H9 (cell line): Measurements from ENCODE around the gene PCDHGC5. TPM values are rescaled to one million over a fixed set of nuclear protein-coding genes. Genes with fewer than 3 reads are reported as not detected.
A peak's percentile ranks its signal among the peaks of the same experiment; 100 is the strongest.

Experiments used
- DNase-seq: peaks from one replicate; pipeline ENCODE4 v3.0.0-alpha.2; 2017
- H2AFZ ChIP-seq: one replicate; pipeline ENCODE4 v1.6.1; 2013; ENCODE audit warnings: mild to moderate bottlenecking, low read length, control low read depth, moderate library complexity
- H2AK5ac ChIP-seq: 2 replicates; pipeline ENCODE4 v1.6.1; 2013; ENCODE audit warnings: low read length, control low read depth, mixed read lengths; ENCODE audit not compliant: insufficient read length
- H2BK120ac ChIP-seq: one replicate; pipeline ENCODE4 v1.6.1; 2013; ENCODE audit warnings: low read depth, mild to moderate bottlenecking, low read length, control low read depth, inconsistent platforms; ENCODE audit not compliant: poor library complexity, severe bottlenecking
- H2BK12ac ChIP-seq: 2 replicates; pipeline ENCODE4 v1.6.1; 2013; ENCODE audit warnings: low read length, control low read depth, mixed read lengths, low read depth; ENCODE audit not compliant: insufficient read length
- H2BK15ac ChIP-seq: 2 replicates; pipeline ENCODE4 v1.6.1; 2013; ENCODE audit warnings: low read depth, low read length, control low read depth
- H2BK20ac ChIP-seq: one replicate; pipeline ENCODE4 v1.6.1; 2013; ENCODE audit warnings: low read depth, mild to moderate bottlenecking, low read length, control low read depth, inconsistent platforms; ENCODE audit not compliant: poor library complexity, severe bottlenecking
- H2BK5ac ChIP-seq: 2 replicates; pipeline ENCODE4 v1.6.1; 2013; ENCODE audit warnings: low read length, control low read depth, mixed read lengths; ENCODE audit not compliant: insufficient read length
- H3K14ac ChIP-seq: 2 replicates; pipeline ENCODE4 v1.6.1; 2013; ENCODE audit warnings: low read length, control low read depth; ENCODE audit not compliant: insufficient read depth
- H3K18ac ChIP-seq: 2 replicates; pipeline ENCODE4 v1.6.1; 2013; ENCODE audit warnings: low read depth, mild to moderate bottlenecking, mixed read lengths, low read length, control low read depth; ENCODE audit not compliant: insufficient read length
- H3K23ac ChIP-seq: 2 replicates; pipeline ENCODE4 v1.6.1; 2013; ENCODE audit warnings: low read length, control low read depth, mixed read lengths, low read depth; ENCODE audit not compliant: insufficient read length
- H3K23me2 ChIP-seq: 2 replicates; pipeline ENCODE4 v1.6.1; 2013; ENCODE audit warnings: low read depth, mild to moderate bottlenecking, mixed read lengths, low read length, control low read depth; ENCODE audit not compliant: insufficient read length, poor library complexity, severe bottlenecking
- H3K27ac ChIP-seq: 2 replicates; pipeline ENCODE4 v1.5.1; 2013; ENCODE audit warnings: low read length, control low read depth, mixed read lengths, low read depth; ENCODE audit not compliant: insufficient read length
- H3K27me3 ChIP-seq: 2 replicates; pipeline ENCODE4 v1.6.1; 2013; ENCODE audit warnings: low read length, control low read depth, inconsistent platforms; ENCODE audit not compliant: insufficient read depth
- H3K4ac ChIP-seq: 2 replicates; pipeline ENCODE4 v1.6.1; 2013; ENCODE audit warnings: low read depth, mild to moderate bottlenecking, control low read depth, inconsistent platforms, low read length, moderate library complexity
- H3K4me1 ChIP-seq: 2 replicates; pipeline ENCODE4 v1.6.1; 2013; ENCODE audit warnings: low read length, control low read depth, inconsistent platforms; ENCODE audit not compliant: insufficient read depth
- H3K4me2 ChIP-seq: 2 replicates; pipeline ENCODE4 v1.6.1; 2013; ENCODE audit warnings: low read length, control low read depth, mixed read lengths; ENCODE audit not compliant: insufficient read length, insufficient read depth
- H3K56ac ChIP-seq: 2 replicates; pipeline ENCODE4 v1.6.1; 2013; ENCODE audit warnings: low read depth, mild to moderate bottlenecking, mixed read lengths, low read length, control low read depth; ENCODE audit not compliant: insufficient read length
- H3K79me1 ChIP-seq: 2 replicates; pipeline ENCODE4 v1.6.1; 2013; ENCODE audit warnings: low read depth, mild to moderate bottlenecking, moderate library complexity, low read length, control low read depth, inconsistent platforms; ENCODE audit not compliant: insufficient read depth, poor library complexity, severe bottlenecking
- H3K79me2 ChIP-seq: 2 replicates; pipeline ENCODE4 v1.6.1; 2013; ENCODE audit warnings: low read length, control low read depth, inconsistent platforms; ENCODE audit not compliant: insufficient read depth
- H3K9ac ChIP-seq: 2 replicates; pipeline ENCODE4 v1.6.1; 2013; ENCODE audit warnings: low read length, control low read depth, mixed read lengths; ENCODE audit not compliant: insufficient read length; ENCODE audit errors: extremely low read depth
- H3K9me3 ChIP-seq: one replicate; pipeline ENCODE4 v1.6.1; 2013; ENCODE audit warnings: low read depth, low read length, inconsistent platforms; ENCODE audit not compliant: control insufficient read depth
- H3T11ph ChIP-seq: one replicate; pipeline ENCODE4 v1.6.1; 2013; ENCODE audit warnings: mild to moderate bottlenecking, low read length, control low read depth, inconsistent platforms
- H4K20me1 ChIP-seq: one replicate; pipeline ENCODE4 v1.6.1; 2013; ENCODE audit not compliant: control insufficient read depth, insufficient read length, insufficient read depth
- H4K5ac ChIP-seq: 2 replicates; pipeline ENCODE4 v1.6.1; 2013; ENCODE audit warnings: low read depth, mild to moderate bottlenecking, mixed read lengths, low read length, control low read depth; ENCODE audit not compliant: insufficient read length
- H4K8ac ChIP-seq: replicated peaks from 2 replicates; pipeline ENCODE4 v1.6.1; 2013; ENCODE audit warnings: low read length, control low read depth, mixed read lengths, low read depth; ENCODE audit not compliant: insufficient read length
- H4K91ac ChIP-seq: 2 replicates; pipeline ENCODE4 v1.6.1; 2013; ENCODE audit warnings: low read depth, mild to moderate bottlenecking, moderate library complexity, mixed read lengths, low read length, control low read depth; ENCODE audit not compliant: insufficient read length
- H3K27ac Mint-ChIP-seq, 3 experiments: 2 replicates in 2 of 3; 3 replicates in 1 of 3; pipeline ENCODE4 v1.8.0; 2020 to 2021; ENCODE audit warnings: mixed read lengths in 3 of 3, mild to moderate bottlenecking in 1 of 3, moderate library complexity in 1 of 3
- H3K27me3 Mint-ChIP-seq: 2 replicates; pipeline ENCODE4 v1.8.0; 2021; ENCODE audit warnings: low read depth, mild to moderate bottlenecking, moderate library complexity, mixed read lengths
- H3K36me3 Mint-ChIP-seq, 3 experiments: 2 replicates in 2 of 3; 3 replicates in 1 of 3; pipeline ENCODE4 v1.8.0; 2020 to 2021; ENCODE audit warnings: low read depth in 3 of 3, mixed read lengths in 3 of 3; ENCODE audit not compliant: insufficient read depth in 1 of 3
- H3K4me1 Mint-ChIP-seq, 2 experiments: 2 replicates each; pipeline ENCODE4 v1.8.0; 2020; ENCODE audit warnings: mixed read lengths in 2 of 2
- H3K4me3 Mint-ChIP-seq, 2 experiments: 2 replicates in 1 of 2; 3 replicates in 1 of 2; pipeline ENCODE4 v1.8.0; 2020 to 2021; ENCODE audit warnings: mild to moderate bottlenecking in 2 of 2, mixed read lengths in 2 of 2, moderate library complexity in 1 of 2
- H3K9me3 Mint-ChIP-seq, 2 experiments: 2 replicates in 1 of 2; 3 replicates in 1 of 2; pipeline ENCODE4 v1.8.0; 2020; ENCODE audit warnings: mild to moderate bottlenecking in 2 of 2, mixed read lengths in 2 of 2, moderate library complexity in 1 of 2
- WGBS: extraction: QIAGEN DNeasy Blood & Tissue Kit; methylation state at CpG from one replicate; pipeline ENCODE4 v1.1.7; 2013; ENCODE audit warnings: missing lambda C conversion rate, low lambda C conversion rate, mixed read lengths; ENCODE audit not compliant: insufficient read length; ENCODE audit errors: extremely low coverage; 5-methylcytosine and 5-hydroxymethylcytosine counted together
- total RNA-seq: library from RNA; stranded (reverse); gene quantifications from 2 replicates; pipeline ENCODE4 v1.2.1, GENCODE V29; 2021
- TF ChIP-seq, protein P1 (sequence below): fragments of 200-600 bp; sonication (generic); conservative IDR thresholded peaks from 3 replicates; pipeline ENCODE4 v1.8.0; 2021; ENCODE audit warnings: antibody characterized with exemption, mild to moderate bottlenecking

The PCDHGC5 gene
- total RNA-seq, 1 experiment from 2014 or later: 0.66 TPM

DNA sequence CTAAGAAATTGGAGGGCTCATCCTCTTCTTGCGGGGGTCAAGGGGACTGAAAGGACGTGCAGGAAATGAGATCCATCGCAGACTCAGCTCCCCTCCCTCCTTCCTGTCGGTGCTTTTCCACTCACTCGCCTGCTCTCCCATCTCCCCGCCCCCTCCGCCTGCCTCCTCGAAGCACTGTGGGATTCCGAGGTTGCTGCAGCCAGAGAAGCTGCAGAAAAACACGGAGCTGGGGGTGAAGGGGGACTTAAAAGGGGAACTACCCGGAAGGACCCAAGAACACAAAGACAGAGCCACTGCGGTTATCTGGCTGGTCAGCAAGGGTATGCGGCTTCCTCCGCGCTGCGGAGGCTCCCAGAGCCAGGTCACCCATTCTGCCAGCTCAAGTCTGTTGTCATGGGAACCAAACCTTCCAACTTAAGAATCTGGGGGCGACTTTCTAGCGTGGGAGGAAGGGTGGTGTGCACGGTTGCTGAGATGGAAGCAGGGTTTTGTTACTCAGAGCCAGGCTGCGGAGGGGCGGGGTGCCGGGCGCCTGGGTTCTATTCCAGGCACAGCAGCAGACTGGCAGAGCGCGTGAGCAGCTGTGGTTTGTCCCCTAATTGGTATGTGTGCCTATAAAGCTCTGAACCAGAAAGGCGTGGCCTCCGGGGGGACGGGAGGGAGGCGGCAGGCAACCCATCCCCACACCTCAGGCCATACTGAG lies 24.9 kb downstream of the PCDHGC5 start:
- Histone ChIP-seq H3K79me2 (no peaks in the 10 kb centered on the region), H3K4ac (no peak overlapping the region; the same call in 1 of the 2 replicates), H4K5ac (no peak overlapping the region), H4K8ac (no peak overlapping the region), H3K79me1 (no peaks in the 10 kb centered on the region), H2AFZ (no peak overlapping the region), H3K56ac (no peak overlapping the region), H3K27me3 (no peaks in the 10 kb centered on the region), H2AK5ac (no peak overlapping the region), H3K9ac (peak overlapping the region; percentile 21), H2BK5ac (no peak overlapping the region), H3K18ac (peak overlapping the region; percentile 55), H3K23me2 (peaks cover 17% of the 10 kb centered on the region), H2BK12ac (no peak overlapping the region), H3K27ac (no peak overlapping the region), H3T11ph (no peak overlapping the region), H3K9me3 (no peaks in the 10 kb centered on the region), H4K91ac (no peak overlapping the region), H3K4me2 (peak overlapping the region; percentile 91), H4K20me1 (no peaks in the 10 kb centered on the region), H2BK15ac (no peak overlapping the region), H2BK20ac (no peak overlapping the region), H2BK120ac (no peak overlapping the region), H3K14ac (peak overlapping the region; percentile 54), H3K4me1 (no peaks in the 10 kb centered on the region; the same call in 1 of the 2 replicates), H3K23ac (no peak overlapping the region)
- WGBS: no CpG with 5 or more reads among the region's 29 CpGs
- peak; percentile 85 for DNase-seq
- H3K4me1 Mint-ChIP-seq: peaks cover 40 to 52% of the 10 kb centered on the region in 2 experiments
- H3K36me3 Mint-ChIP-seq: peaks cover 20 to 43% (median 30%) of the 10 kb centered on the region in 3 experiments
- TF ChIP-seq, protein P1, sequence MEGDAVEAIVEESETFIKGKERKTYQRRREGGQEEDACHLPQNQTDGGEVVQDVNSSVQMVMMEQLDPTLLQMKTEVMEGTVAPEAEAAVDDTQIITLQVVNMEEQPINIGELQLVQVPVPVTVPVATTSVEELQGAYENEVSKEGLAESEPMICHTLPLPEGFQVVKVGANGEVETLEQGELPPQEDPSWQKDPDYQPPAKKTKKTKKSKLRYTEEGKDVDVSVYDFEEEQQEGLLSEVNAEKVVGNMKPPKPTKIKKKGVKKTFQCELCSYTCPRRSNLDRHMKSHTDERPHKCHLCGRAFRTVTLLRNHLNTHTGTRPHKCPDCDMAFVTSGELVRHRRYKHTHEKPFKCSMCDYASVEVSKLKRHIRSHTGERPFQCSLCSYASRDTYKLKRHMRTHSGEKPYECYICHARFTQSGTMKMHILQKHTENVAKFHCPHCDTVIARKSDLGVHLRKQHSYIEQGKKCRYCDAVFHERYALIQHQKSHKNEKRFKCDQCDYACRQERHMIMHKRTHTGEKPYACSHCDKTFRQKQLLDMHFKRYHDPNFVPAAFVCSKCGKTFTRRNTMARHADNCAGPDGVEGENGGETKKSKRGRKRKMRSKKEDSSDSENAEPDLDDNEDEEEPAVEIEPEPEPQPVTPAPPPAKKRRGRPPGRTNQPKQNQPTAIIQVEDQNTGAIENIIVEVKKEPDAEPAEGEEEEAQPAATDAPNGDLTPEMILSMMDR: no peak
- peaks cover 3% of the 10 kb centered on the region; the same call in 1 of the 2 replicates for H3K27me3 Mint-ChIP-seq
- no peaks in the 10 kb centered on the region; a peak in 1 of 5 replicates for H3K9me3 Mint-ChIP-seq
- peak overlapping the region; percentile 75 to 88 for H3K4me3 Mint-ChIP-seq
- peak overlapping the region; percentile 90 to 96 (median 96) for H3K27ac Mint-ChIP-seq
